Stimulated activated CD8-positive, alpha-beta memory T cell treated with anti-CD3 and anti-CD28 coated beads, Interleukin-15, amount 100 ng/mL, for 24 hours (primary cell): ENCODE measurements around the gene FAM193B.
"Not testable (repeated sequence)": the region's sequence is repeated elsewhere in the genome, so short reads cannot be mapped to it uniquely, and the experiment has no call there.

Source experiments
- DNase-seq: peaks from one replicate; pipeline ENCODE4 v3.0.0-alpha.2; 2020; ENCODE audit warnings: low read depth

FAM193B gene

GRCh38 chr5:177537389-177538361, 16.7 kb downstream of the FAM193B start:
- DNase-seq: no peak

GRCh38 chr5:177536386-177536785, 18.0 kb downstream of the FAM193B start:
- no peak for DNase-seq

- no peak for DNase-seq
These were observed 19.2 kb downstream of the FAM193B start for GRCh38 chr5:177535125-177535524.

- not testable (repeated sequence) for DNase-seq
These were observed 19.9 kb downstream of the FAM193B start for GRCh38 chr5:177534433-177534832.

- DNase-seq: no peak
These were observed 23.0 kb downstream of the FAM193B start for GRCh38 chr5:177531209-177531940.

GRCh38 chr5:177530638-177531037, 23.7 kb downstream of the FAM193B start:
- no peak for DNase-seq

- DNase-seq: no peak
These were observed 24.8 kb downstream of the FAM193B start for GRCh38 chr5:177529247-177530203.

GRCh38 chr5:177528631-177529030, 25.7 kb downstream of the FAM193B start:
- no peak for DNase-seq

GRCh38 chr5:177527595-177527994, 26.8 kb downstream of the FAM193B start:
- no peak for DNase-seq

GRCh38 chr5:177526791-177527190, 27.6 kb downstream of the FAM193B start:
- no peak for DNase-seq

GRCh38 chr5:177526191-177526590, 28.2 kb downstream of the FAM193B start:
- no peak for DNase-seq

- no peak for DNase-seq
These were observed 29.3 kb downstream of the FAM193B start for GRCh38 chr5:177524941-177525655.

GRCh38 chr5:177524539-177524900, 29.8 kb downstream of the FAM193B start:
- DNase-seq: no peak

- no peak for DNase-seq
These were observed 30.4 kb downstream of the FAM193B start for GRCh38 chr5:177523711-177524538.

- no peak for DNase-seq
These were observed 33.3 kb downstream of the FAM193B start for GRCh38 chr5:177520916-177521513.

GRCh38 chr5:177520271-177520670, 34.1 kb downstream of the FAM193B start:
- DNase-seq: no peak

GRCh38 chr5:177519463-177520235, 34.7 kb downstream of the FAM193B start:
- DNase-seq: no peak

GRCh38 chr5:177516601-177517568, 37.5 kb downstream of the FAM193B start, which contains the start of gene DDX41:
DDX41 (minus strand) TSS chr5:177516961; CDS start chr5:177516945, 16 bp downstream.
- DNase-seq: peak; percentile 87
